A172 (cell line): Measurements from ENCODE around the gene ZFPM1. TPM values are rescaled to one million over a fixed set of nuclear protein-coding genes. Genes with fewer than 3 reads are reported as not detected.

Source experiments
- total RNA-seq: library from RNA; depleted of rRNA; stranded (reverse); fragments of >200 nt; shearing (Covaris generic); gene quantifications from 2 replicates; pipeline ENCODE4 v1.2.3, GENCODE V29; 2014; rRNA removed

The ZFPM1 gene
- total RNA-seq, 1 experiment from 2014 or later: 0.95 TPM

Other genes starting within 250 kb of the ZFPM1 start
- gene ZNF469, start 70.3 kb upstream of the ZFPM1 start, total RNA-seq: 0.55 and 0.91 TPM in 2 replicates
- gene ZC3H18, start 117.1 kb downstream of the ZFPM1 start, total RNA-seq: 17.7 and 18.3 TPM in 2 replicates
- not detected in 2 replicates for gene IL17C, start 185.3 kb downstream of the ZFPM1 start, total RNA-seq
- gene CYBA, start 197.8 kb downstream of the ZFPM1 start, total RNA-seq: 0.19 TPM in 1 of 2 replicates, not detected in the other
- gene MVD, start 209.8 kb downstream of the ZFPM1 start, total RNA-seq: 53.8 and 56.3 TPM in 2 replicates
- gene SNAI3, start 233.2 kb downstream of the ZFPM1 start, total RNA-seq: not detected in 2 replicates